NCI-H526 (cell line): ENCODE results near the gene GPC3.
"Not testable (repeated sequence)": the region's sequence is repeated elsewhere in the genome, so short reads cannot be mapped to it uniquely, and the experiment has no call there.

Source experiments
- DNase-seq, 2 experiments: peaks; one replicate each; lab custom pipeline; 2025; lab: John Stamatoyannopoulos, UW

Gene GPC3

DNA sequence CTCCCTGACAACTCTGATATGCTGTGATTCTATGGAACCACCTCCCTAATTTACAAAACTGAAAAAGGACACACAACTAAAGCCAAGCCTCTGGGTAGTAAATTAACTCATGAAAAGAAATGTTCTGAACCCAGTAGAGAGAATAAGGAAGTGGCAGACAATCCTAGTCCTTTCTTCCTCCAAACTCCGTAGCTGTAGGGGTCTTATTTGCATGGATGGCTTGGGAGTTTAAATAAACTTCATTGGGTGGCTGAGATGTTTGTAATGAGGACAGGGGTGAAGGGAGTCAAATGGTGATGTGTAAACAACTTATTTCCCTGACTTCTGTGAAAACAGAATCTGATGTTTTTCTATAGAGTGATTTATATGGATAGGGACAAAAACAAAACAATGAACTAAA is 59.3 kb downstream of the GPC3 start:
- DNase-seq, result no peak

DNA sequence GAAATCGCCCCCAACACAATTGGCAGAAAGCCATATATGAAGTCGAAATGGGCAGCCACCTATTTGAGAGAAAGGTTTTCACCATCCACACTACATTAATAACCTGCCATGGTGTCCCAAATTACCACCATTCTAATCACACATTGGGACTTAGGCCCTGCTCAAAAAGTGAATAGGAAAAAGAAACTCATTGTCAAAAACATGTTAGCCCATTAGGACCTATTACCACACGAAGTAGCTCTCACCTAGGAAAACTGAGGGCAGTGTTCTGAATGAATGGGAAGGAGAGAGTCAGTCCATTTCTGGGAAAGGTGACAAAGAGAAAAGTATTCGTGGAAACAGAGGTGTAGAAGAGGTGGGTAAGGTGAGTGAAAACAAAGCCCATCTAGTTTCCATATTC is 60.8 kb downstream of the GPC3 start:
- DNase-seq, result no peak

DNA sequence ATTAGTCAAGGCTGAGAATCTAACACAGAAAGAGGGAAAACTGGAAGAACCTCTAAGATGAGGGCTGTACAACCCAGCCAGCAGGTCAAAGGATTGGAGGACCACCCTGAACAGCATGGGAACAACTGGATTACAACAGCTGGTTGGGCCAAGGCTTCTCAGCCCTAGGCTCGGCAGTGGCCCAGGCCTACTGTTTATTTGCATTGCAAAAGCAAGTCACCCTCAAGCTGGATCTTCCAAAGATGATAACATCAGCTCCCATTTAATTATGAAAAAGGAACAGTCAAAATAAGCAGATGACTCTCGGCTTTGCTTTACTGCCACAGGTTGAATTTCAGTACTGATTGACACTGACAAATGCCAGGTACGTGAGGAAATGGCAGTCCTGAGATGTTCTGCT is 61.8 kb downstream of the GPC3 start:
- DNase-seq, result peak in 1 of 2 experiments; percentile 11

DNA sequence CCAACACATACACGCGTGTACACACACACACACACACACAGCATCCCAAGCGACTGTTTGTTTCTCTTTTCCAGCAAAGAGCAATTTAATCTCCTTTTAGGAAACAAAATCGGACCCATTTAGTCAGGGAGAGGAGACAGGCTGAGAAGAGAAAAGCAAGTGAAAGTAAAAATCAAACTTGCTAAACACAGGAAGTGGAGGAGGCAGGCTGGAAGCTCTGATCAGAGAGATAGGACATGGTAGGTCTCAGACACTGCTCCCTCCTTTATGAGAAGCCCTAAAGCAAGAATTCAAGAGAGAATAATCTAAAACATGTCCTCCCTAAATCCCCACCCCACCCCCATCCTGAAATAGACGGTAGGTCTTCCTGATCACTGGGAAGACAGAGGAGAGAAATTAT is 62.3 kb downstream of the GPC3 start:
- DNase-seq, result no peak

DNA sequence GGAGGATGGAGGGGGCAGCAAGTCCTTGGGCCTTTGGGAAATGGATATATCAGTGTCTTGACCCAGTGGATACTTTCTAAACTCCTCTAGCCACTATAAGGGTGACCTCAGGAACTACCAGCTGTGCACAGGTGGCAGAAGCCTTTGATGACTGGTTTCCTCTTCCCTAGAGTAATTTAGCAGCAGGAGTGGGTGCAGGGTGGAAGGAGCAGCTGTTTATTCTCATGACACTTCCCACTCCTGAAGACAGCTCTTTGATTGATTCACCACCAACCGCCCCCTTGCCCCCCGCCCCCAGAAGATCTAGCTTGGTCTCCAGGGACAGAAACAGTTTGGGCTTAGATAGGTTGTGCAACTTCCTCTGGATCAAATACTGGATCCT is 63.0 kb downstream of the GPC3 start:
- no peak for DNase-seq

DNA sequence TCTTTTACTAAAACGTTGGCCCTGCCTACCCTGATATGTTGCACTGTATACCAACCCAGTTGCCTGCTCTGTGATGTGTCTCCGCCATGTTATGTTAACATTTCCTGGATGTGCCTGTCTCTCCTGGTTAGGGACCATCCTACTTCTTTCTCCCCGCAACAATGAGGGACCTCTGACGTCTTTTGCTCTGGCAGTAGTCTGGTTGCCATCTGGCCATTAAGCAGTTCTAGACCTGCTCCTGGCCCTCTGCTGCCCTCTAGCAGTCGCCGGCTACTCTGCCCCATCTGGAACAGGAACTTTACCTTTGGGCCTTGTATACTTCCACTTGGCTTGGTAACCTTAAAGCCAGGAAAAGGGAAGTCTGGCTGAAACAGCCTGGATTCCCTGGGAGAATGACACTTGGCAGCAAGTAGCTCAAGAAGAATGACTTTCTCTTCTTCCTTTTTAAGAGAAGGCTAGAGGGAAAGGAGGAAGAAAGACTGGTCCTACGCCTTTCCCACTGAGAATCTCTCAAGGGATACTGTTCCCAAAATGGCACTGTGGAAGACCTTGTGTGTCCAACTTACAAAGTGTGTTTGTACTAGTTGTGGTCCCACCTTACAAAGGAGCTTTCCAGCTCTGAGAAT is 63.5 kb downstream of the GPC3 start:
- peak in 1 of 2 experiments; percentile 27 for DNase-seq

DNA sequence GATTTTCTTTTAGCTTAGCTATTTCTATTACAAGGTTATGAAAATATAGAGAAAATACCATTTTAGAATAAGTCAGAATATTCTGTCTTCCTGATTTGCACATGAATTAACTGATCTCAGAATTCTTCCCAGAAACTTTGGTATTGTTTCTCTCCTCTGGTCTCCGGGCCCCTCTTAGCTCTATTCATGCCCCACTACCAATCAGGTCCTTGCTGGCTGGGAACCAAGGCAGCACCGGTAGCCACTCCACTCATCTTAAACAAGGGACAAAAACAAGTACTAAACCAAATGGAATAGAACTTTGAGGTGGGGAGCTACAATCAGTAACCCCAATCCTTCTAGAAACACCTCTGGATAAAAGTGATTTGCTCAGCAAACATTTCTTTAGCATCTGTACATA is 64.3 kb downstream of the GPC3 start:
- DNase-seq, result no peak

DNA sequence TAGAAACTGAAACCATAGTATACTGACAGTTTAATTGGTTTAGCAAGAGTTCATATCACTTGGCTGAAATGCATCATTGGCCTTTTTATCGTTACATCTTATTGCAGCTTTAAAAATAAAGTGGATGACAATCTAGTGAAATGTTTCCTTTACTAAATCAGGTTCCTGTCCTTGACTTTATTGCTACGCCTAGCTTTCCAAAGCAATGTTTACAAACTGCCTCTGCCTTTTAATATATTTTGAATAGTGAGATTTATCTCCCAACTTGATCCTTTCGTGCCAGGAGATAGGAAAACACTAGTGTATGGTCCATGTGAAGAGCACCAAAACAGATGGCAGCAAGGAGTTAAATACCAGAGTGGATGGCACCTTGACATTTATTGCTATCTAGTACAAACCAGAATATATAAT is 67.0 kb downstream of the GPC3 start:
- no peak for DNase-seq

DNA sequence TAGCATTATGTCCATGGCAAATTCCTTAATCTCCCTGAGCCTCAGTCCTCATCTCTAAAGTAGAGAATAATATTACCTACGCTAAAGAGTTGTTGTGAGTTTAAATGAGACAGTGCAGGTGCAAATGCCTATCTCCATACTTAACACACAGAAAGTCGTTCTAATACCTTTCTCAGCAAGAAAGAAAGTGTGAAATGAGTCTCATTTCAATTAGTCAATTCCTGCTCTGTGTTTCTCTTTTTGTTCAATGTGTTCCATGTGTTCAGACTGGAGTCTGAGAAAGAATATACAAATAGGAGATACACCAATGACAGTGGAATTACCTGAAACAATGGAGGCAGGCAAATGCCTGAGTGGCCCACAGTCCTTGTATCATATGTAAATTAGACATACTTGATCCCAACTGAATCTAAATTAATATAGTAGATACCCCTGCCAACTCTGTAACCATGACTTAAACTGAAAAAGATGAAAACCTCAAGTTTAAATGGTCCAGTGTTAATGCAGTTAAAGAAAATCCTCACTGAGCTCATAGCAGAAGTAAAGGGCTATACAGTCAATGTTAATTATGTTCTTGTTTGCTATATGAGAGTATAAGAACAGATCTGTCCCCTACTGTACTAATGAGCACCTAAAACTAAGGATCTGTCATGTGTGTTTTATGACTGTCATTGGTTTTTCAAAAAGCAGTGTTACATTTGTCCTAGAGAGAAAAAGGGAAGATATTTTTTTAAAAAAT is 68.2 kb downstream of the GPC3 start:
- no peak for DNase-seq

DNA sequence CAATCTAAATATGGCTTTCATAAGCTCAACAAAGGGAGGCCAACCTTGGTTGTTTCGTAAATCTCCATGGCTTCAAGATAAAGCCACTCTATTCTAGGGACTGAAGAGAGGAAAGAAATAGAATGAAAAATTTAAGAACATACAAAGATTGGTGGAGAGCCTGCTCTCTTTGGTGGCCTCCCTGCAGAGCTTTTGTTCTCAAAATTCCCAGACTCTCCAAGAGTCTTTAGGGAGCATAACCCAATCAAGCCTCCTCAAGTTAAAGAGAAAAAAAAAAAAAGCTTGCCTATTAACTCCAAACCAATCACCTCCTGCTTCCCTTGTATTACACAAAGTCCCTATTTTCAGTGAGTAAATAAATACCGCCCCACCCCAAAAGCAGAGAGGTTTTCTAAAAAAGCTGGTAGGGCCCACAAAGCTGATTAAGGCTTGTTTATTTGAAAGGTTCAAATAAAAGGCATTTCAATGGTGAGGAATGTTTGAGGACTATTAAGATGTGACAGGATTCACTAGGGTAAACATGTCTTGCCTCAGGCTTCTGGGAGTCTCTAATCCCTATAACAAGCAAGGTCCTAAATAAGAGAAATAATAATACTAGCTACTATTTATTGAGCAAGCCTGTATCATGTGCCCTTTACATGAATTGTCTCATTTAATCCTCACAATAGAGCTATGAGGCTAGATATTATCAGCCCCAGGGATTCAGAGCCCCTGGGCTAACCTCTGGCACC is 71.6 kb downstream of the GPC3 start:
- no peak for DNase-seq

DNA sequence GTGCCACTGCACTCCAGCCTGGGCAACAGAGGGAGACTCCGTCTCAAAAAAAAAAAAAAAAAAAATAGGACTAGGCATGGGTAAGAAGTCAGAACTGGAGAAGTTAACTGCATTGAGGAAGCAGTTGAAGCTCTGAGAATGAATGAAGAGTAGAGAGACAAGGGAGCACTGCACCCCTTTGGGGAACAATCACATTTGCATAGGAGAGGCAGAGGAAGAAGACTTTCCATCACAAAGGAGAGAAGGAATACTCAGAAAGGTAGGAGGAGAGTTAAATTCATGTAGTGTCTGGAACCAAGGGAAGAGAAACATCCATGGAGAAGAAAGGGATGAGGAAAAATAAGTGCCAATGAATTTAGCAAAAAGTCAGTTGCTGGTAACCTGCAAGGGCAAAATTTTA is 72.4 kb downstream of the GPC3 start:
- no peak for DNase-seq

DNA sequence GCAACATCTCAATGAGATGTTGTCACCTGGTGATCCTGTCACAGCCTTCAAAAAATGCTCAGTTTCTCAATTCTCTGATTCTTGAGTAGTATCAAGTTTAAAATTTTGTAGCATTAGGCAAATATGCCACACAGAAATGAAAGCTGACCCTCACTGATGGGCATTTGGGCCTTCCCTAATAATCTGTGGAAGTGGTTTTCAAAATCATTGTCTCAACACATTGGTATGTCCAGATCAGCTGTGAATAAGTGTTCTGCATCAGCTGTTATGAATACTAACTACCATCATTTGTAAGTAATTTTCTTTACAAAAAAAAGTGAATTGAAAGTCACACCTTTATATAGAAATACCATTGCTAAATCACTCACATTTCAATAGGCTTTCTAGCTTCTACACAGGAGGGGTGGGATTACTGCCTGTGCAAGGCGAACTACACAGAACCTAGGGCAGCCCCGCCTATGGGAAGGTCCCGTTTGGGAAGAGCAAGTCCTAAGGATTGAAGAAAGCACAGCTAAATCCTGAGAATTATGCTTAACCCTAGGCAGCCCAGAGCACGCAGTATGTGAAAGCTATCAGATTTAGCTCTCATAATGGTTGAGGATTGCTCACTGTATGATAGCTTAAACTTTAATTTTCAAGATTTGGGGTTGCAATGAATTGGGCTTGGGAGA is 73.4 kb downstream of the GPC3 start:
- DNase-seq, result no peak

DNA sequence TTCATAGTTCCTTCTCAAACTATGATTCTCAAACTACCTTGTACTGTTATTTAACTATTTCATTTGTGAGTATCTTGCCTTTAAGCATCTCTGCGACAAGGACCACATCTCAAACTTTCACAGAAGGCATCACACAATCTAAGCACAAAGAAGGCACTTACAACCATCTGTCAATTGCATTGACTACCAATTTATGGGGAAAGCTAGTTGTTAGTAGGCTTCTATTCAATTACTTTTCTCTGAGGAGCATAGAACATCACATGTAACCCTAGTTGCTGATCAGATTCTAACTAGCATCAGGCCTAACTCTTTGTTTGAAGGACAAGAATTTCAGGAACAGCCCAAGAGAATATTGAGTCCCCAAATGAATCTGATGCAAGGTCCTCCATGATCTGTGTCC is 74.9 kb downstream of the GPC3 start:
- no peak for DNase-seq

DNA sequence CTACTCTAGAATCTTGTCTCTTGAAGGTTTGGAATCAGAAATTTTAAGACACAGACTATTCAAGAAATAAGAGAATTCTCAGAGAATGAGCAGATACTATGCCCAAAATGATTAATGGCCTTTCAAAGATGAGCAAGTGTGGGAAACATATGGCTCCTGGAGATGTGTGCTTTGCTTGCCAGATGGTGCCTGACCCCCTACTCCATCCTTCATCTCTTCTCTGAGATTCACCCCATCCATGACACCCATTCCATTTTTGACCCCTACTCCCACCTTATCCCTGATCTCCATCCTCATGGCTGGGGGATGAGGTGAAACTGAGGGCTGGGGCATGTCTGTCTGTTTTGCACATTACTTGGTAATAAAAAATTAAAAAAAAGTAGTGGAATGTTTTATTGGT is 75.5 kb downstream of the GPC3 start:
- no peak for DNase-seq

DNA sequence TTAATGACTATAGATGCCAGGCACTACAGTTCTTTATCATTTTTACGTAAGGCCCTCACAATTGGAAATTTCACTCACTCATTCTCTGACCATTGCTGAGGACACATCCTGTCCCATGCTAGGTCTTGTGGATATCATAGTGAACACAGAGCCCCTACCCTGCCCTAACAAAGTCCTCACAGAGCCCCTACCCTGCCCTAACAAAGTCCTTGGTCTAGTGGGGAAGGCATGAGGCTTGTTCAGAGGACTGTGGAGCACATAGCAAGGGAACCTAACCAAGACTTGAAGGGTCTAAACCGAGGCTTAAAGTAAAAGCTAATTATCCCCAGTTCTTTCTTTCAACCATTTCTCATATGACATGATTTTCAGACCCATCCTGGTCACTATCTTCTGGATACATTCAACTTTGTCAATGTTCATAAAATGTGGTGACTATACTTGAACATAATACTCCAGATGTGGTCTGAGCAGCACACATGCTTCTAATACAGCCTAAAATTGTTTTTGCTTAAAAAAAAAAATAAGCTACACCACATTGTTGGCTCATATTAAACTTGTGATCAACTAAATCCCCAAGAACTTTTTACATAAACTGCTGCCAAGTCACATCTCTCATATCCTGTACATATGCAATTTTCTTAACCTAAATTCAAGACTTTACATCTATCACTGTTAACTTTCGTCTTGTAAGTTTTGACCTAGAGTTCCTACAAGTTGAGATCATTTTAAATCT is 77.0 kb downstream of the GPC3 start:
- no peak for DNase-seq

DNA sequence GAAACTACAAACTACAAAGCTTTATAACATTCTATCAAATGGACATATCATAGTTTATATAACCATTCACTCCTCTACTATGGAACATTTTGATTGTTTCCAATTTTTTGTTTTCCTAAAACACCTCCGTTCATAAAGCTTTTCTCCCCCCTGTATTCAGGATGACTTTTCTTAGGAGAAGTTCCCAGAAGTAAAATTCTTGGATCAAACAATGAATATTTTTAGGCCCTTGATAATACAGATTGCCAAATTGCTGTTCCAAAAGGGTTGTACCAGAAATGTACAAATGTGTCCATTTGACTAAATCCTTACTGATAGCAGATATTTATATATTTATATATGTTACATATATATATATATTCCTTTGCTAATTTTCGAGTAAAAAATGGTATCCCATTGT is 77.8 kb downstream of the GPC3 start:
- DNase-seq, result no peak

DNA sequence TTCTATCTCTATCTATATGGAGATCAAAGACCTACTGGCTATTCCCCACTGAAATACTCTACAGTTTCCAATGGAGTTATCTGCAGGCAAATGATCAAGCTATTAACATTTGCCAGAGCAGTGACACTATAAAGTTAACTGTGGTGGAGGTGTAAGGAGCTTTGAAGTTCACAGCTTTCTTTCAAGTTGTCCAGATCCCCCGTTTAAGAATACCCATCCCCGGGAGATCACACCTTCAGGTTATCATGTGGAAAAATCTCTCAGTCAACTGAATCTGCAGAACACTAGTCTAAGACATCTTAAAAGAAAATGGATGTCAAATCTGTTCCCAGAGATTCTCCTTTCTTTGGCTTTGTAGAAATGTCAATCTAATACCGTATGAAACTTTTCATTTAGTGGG is 80.1 kb downstream of the GPC3 start:
- DNase-seq, result no peak

DNA sequence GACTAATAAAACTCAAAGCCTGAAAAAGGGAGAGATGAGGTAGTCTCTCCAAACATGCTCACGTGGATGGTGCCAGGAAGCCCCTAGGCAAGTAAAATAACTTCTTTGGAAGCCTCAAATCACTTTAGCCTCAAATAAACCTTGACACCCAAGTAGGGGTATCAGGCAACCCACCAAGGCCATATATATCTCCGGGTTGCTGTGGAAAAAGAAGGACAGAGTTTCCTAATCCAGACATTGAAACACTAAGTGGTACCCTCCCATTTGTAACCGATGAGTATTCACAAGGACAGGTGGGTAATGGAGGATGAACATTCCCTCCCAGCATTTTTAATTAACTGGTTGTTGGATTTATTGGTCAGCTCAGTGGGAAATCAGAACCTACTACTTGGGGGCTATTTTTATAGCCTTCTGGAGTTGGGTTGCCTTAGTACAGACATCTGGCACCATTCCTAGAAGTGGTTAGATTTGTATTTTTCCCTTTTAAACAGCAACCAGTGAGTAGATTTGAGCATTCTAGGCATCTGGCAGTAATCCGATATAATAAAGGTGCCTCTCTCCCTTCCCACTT is 87.7 kb downstream of the GPC3 start:
- DNase-seq, result no peak

DNA sequence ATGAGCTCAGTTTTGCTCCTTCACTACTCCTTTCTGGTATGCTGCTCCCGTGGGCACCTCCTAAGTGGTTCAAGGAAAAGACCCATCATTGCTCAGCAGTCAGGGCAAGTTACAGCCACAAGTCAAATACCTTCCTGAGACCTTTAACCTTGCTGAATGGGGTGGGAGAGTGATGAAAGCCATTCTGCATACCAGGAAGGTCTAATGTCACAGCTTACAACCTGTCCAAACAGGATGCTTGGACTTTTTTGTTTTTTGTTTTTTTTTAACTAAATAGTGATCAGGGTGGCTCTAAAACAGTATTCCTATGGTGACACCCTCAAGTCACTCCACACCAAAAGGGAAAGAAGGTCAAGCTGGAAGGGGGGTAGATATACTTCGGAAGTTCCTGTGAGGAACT is 93.1 kb downstream of the GPC3 start:
- no peak for DNase-seq

DNA sequence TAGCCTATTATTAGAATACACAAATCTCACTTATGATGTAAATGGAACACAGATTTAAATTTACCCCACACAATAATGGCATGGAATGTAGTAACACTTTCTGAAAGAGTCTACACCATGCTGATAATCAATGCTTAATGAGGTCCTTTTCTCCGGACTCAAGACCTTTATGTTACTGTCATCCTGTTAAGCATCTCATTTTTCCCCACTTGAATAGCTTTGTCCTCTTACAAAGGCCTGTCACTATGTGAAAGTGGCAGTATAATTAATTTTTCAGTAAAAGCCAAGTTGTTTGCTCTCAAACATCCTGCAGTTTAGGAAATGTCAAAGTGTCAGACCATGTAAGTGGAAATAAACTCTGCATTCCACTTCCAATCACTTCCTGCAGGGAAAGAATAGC is 96.4 kb downstream of the GPC3 start:
- no peak for DNase-seq

DNA sequence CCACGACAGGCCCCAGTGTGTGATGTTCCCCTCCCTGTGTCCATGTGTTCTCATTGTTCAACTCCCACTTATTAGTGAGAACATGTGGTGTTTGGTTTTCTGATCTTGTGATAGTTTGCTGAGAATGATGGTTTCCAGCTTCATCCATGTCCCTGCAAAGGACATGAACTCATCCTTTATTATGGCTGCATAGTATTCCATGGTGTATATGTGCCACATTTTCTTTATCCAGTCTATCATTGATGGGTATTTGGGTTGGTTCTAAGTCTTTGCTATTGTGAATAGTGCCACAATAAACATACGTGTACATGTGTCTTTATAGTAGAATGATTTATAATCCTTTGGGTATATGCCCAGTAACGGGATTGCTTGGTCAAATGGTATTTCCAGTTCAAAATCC is 97.3 kb downstream of the GPC3 start:
- not testable (repeated sequence) for DNase-seq
